BE2C (cell line): ENCODE data around the gene MTFR1L.

Experiments
- DNase-seq: peaks from one replicate; pipeline ENCODE4 v3.0.0-alpha.2; 2020
- H3K27me3 ChIP-seq: fragments of 250-450 bp; sonication (Bioruptor Pico); 2 replicates; pipeline ENCODE4 v1.5.1; 2020; ENCODE audit warnings: mild to moderate bottlenecking
- H3K36me3 ChIP-seq: fragments of 250-450 bp; sonication (Bioruptor Pico); 2 replicates; pipeline ENCODE4 v1.5.1; 2020; ENCODE audit warnings: mild to moderate bottlenecking
- H3K4me1 ChIP-seq: fragments of 250-450 bp; sonication (Bioruptor Pico); 2 replicates; pipeline ENCODE4 v1.5.1; 2020
- H3K4me3 ChIP-seq: 2 replicates; pipeline ENCODE4 v1.5.1; 2011; ENCODE audit warnings: low read depth, low read length
- H3K9me3 ChIP-seq: fragments of 250-450 bp; sonication (Bioruptor Pico); 2 replicates; pipeline ENCODE4 v1.5.1; 2020
- CTCF ChIP-seq: IDR thresholded peaks from 2 replicates; pipeline ENCODE4 v1.5.1; 2012; ENCODE audit warnings: mild to moderate bottlenecking, low read depth, low read length

The MTFR1L gene

GRCh38 chr1:25794325-25794724, 25.4 kb upstream of the MTFR1L start:
- TF ChIP-seq CTCF, result no peak
- peaks cover 5% of the 10 kb centered on the region for H3K4me1 ChIP-seq
- H3K27me3 ChIP-seq, result no peaks in the 10 kb centered on the region
- DNase-seq, result no peak
- H3K36me3 ChIP-seq, result no peaks in the 10 kb centered on the region
- no peak overlapping the region for H3K4me3 ChIP-seq
- no peaks in the 10 kb centered on the region for H3K9me3 ChIP-seq

GRCh38 chr1:25795211-25795610, 24.5 kb upstream of the MTFR1L start:
- H3K27me3 ChIP-seq, result no peaks in the 10 kb centered on the region
- DNase-seq, result peak; percentile 33
- H3K4me1 ChIP-seq, result peaks cover 5% of the 10 kb centered on the region
- no peak overlapping the region for H3K4me3 ChIP-seq
- H3K36me3 ChIP-seq, result no peaks in the 10 kb centered on the region
- no peaks in the 10 kb centered on the region for H3K9me3 ChIP-seq
- TF ChIP-seq CTCF, result no peak

- TF ChIP-seq CTCF, result no peak
- H3K4me1 ChIP-seq, result peaks cover 5% of the 10 kb centered on the region
Measured at GRCh38 chr1:25795946-25796810, 23.6 kb upstream of the MTFR1L start.

GRCh38 chr1:25796811-25797458, 22.8 kb upstream of the MTFR1L start:
- H3K9me3 ChIP-seq, result no peaks in the 10 kb centered on the region
- H3K4me3 ChIP-seq, result no peak overlapping the region
- TF ChIP-seq CTCF, result peak; percentile 68
- no peaks in the 10 kb centered on the region for H3K36me3 ChIP-seq
- peak; percentile 80 for DNase-seq
- no peaks in the 10 kb centered on the region for H3K27me3 ChIP-seq
- H3K4me1 ChIP-seq, result peaks cover 5% of the 10 kb centered on the region

More at GRCh38 chr1:25795946-25796810, 23.6 kb upstream of the MTFR1L start:
- Histone ChIP-seq H3K4me3 (no peak overlapping the region), H3K27me3 (no peaks in the 10 kb centered on the region), H3K9me3 (no peaks in the 10 kb centered on the region), H3K36me3 (no peaks in the 10 kb centered on the region)
- DNase-seq, result no peak

- TF ChIP-seq CTCF, result peak; percentile 48
- Histone ChIP-seq H3K4me1 (peaks cover 5% of the 10 kb centered on the region), H3K27me3 (no peaks in the 10 kb centered on the region), H3K36me3 (no peaks in the 10 kb centered on the region), H3K4me3 (no peak overlapping the region), H3K9me3 (no peaks in the 10 kb centered on the region)
- no peak for DNase-seq
Measured at GRCh38 chr1:25797939-25798338, 21.8 kb upstream of the MTFR1L start.
